Adrenal gland (tissue), 12 donors: ENCODE data around the gene HS3ST1. TPM values are rescaled to one million over a fixed set of nuclear protein-coding genes. Genes with fewer than 3 reads are reported as not detected.
A peak's percentile ranks its signal among the peaks of the same experiment; 100 is the strongest.

Source experiments
- DNase-seq, 7 donors: peaks; one replicate each; pipeline ENCODE4 v3.0.0-alpha.2; 2019 to 2020
- H3K27ac ChIP-seq, 5 donors: fragments of 200-600 bp; sonication (generic) in 4 of 5; 1 replicate in 3 of 5; 2 replicates in 2 of 5; pipeline versions ENCODE4 v1.5.1 to v1.8.0; 2016 to 2020; ENCODE audit warnings: mild to moderate bottlenecking in 1 of 5
- H3K27me3 ChIP-seq: fragments of 200-600 bp; 2 replicates; pipeline ENCODE4 v1.8.0; 2021
- H3K36me3 ChIP-seq, 2 donors: fragments of 200-600 bp; replicated peaks in 1 of 2; 1 replicate in 1 of 2; 2 replicates in 1 of 2; pipeline versions ENCODE4 v1.5.1 to v1.8.0; 2018 to 2022
- H3K4me1 ChIP-seq, 2 donors: fragments of 200-600 bp; replicated peaks in 1 of 2; 1 replicate in 1 of 2; 2 replicates in 1 of 2; pipeline versions ENCODE4 v1.5.1 to v1.8.0; 2018 to 2021
- H3K4me3 ChIP-seq, 4 donors: fragments of 200-600 bp; sonication (generic) in 3 of 4; one replicate each; pipeline ENCODE4 v1.5.1; 2016 to 2018
- H3K9me3 ChIP-seq, 3 donors: fragments of 200-600 bp; sonication (generic) in 1 of 3; replicated peaks in 1 of 3; 1 replicate in 2 of 3; 2 replicates in 1 of 3; pipeline versions ENCODE4 v1.5.1 to v1.8.0; 2016 to 2021
- CTCF ChIP-seq, 6 experiments: fragments of 450-650 bp in 4 of 6; fragments of 200-600 bp in 2 of 6; sonication (generic) in 1 of 6; IDR thresholded peaks; 1 replicate in 5 of 6; 2 replicates in 1 of 6; pipeline versions ENCODE4 v1.5.1 to v1.8.0; 2016 to 2021; ENCODE audit warnings: antibody characterized with exemption in 6 of 6, mild to moderate bottlenecking in 2 of 6, moderate library complexity in 1 of 6
- POLR2A ChIP-seq, 2 donors: fragments of 450-650 bp; IDR thresholded peaks; one replicate each; pipeline ENCODE4 v1.6.1; 2017; ENCODE audit warnings: antibody characterized with exemption in 2 of 2, mild to moderate bottlenecking in 2 of 2, moderate library complexity in 1 of 2
- WGBS, 4 donors: extraction: QIAGEN DNeasy Blood & Tissue Kit in 2 of 4; methylation state at CpG; one replicate each; pipeline versions ENCODE4 v1.1.5 to v1.1.7; 2013 to 2017; 5-methylcytosine and 5-hydroxymethylcytosine counted together
- intact Hi-C, 2 donors: fragments of 100-400 bp; cut with DNase I; formaldehyde crosslinking; loops; one replicate each; pipeline versions ENCODE4 v1.14.1 to v1.15.0; 2022 to 2023
- polyA plus RNA-seq, 3 donors: library from polyadenylated mRNA; stranded (reverse); fragments of 200-250 nt in 2 of 3; fragments of 350-450 nt in 1 of 3; fragmentation: Illumina TruSeq in 1 of 3; extraction: RNeasy Lipid Tissue Mini Kit (QIAGEN cat#74804) in 1 of 3; gene quantifications; one replicate each; pipeline ENCODE4 v1.2.3, GENCODE V29; 2013 to 2014
- total RNA-seq, 9 donors: library from RNA; depleted of rRNA in 4 of 9; stranded (reverse); fragments of >200 nt in 4 of 9; fragments of 120-200 nt in 1 of 9; fragmentation: NEBNext Ultra II Directional in 1 of 9; extraction: Animal tissue kit (Norgen Biotek cat#: 25700) in 1 of 9; gene quantifications; one replicate each; pipeline versions ENCODE4 v1.1.0 to v1.2.4, GENCODE V29; 2013 to 2023
- donor health status: healthy with polysubstance abuse.
- donor health status: Bipolar disorder and iron deficiency.
- donor health status: DM: yes; HTN: yes; CAD: no.
- donor health status: DM: no; HTN: no; CAD: no.
- donor health status: DM: no; HTN: no; CAD: no.
- donor health status: DM: yes; HTN: yes; CAD: no.

HS3ST1 gene
- total and polyA plus RNA-seq, 12 donors = 0.60 to 7.8 (median 2.4) TPM

GRCh38 chr4:11367371-11367770, 61.3 kb downstream of the HS3ST1 start:
- no peaks in the 10 kb centered on the region for H3K36me3 ChIP-seq
- TF ChIP-seq CTCF (IDR thresholded peaks at IDR 0.05) = no peak
- TF ChIP-seq POLR2A (IDR thresholded peaks at IDR 0.05) = no peak
- WGBS, 4 donors = 19 to 28% (median 23%) methylated on average over 4 of the region's 4 CpGs
- H3K27me3 ChIP-seq = no peaks in the 10 kb centered on the region
- no peaks in the 10 kb centered on the region for H3K9me3 ChIP-seq
- intact Hi-C loops = no loop called here
- no peak overlapping the region for H3K27ac ChIP-seq
- H3K4me3 ChIP-seq = no peak overlapping the region
- H3K4me1 ChIP-seq = peaks cover 0 to 8% of the 10 kb centered on the region in 2 donors
- DNase-seq = peak; percentile 74 to 92 (median 85)

GRCh38 chr4:11366859-11367258, 61.8 kb downstream of the HS3ST1 start:
- Histone ChIP-seq H3K27ac (no peak overlapping the region), H3K4me1 (peaks cover 0 to 8% of the 10 kb centered on the region in 2 donors), H3K4me3 (no peak overlapping the region), H3K36me3 (no peaks in the 10 kb centered on the region), H3K27me3 (no peaks in the 10 kb centered on the region), H3K9me3 (no peaks in the 10 kb centered on the region)
- TF ChIP-seq POLR2A (IDR thresholded peaks at IDR 0.05) (no peak), CTCF (IDR thresholded peaks at IDR 0.05) (no peak)
- intact Hi-C loops = no loop called here
- DNase-seq = no peak

GRCh38 chr4:11365039-11365438, 63.7 kb downstream of the HS3ST1 start:
- Histone ChIP-seq H3K4me3 (no peak overlapping the region), H3K27me3 (no peaks in the 10 kb centered on the region), H3K9me3 (no peaks in the 10 kb centered on the region), H3K27ac (no peak overlapping the region), H3K36me3 (no peaks in the 10 kb centered on the region), H3K4me1 (peaks cover 0 to 8% of the 10 kb centered on the region in 2 donors)
- no peak for TF ChIP-seq CTCF (IDR thresholded peaks at IDR 0.05)
- no peak for TF ChIP-seq POLR2A (IDR thresholded peaks at IDR 0.05)
- no peak for DNase-seq
- intact Hi-C loops = no loop called here

GRCh38 chr4:11359591-11359990, 69.1 kb downstream of the HS3ST1 start:
- intact Hi-C loops = no loop called here
- no peak for DNase-seq
- Histone ChIP-seq H3K4me3 (no peak overlapping the region), H3K36me3 (no peaks in the 10 kb centered on the region), H3K9me3 (no peaks in the 10 kb centered on the region), H3K27ac (no peak overlapping the region), H3K4me1 (no peaks in the 10 kb centered on the region), H3K27me3 (no peaks in the 10 kb centered on the region)
- TF ChIP-seq CTCF (IDR thresholded peaks at IDR 0.05) (no peak), POLR2A (IDR thresholded peaks at IDR 0.05) (no peak)
